Gastrocnemius medialis (tissue), 4 donors: ENCODE data around the gene EPSTI1. TPM values are rescaled to one million over a fixed set of nuclear protein-coding genes. Genes with fewer than 3 reads are reported as not detected.

Source experiments
- ATAC-seq, 2 donors: fragments of 150-250 bp; one replicate each; pipeline ENCODE4 v1.9.1; 2016
- DNase-seq, 2 donors: peaks; one replicate each; pipeline ENCODE4 v3.0.0-alpha.2; 2019
- H3K27ac ChIP-seq, 4 donors: fragments of 200-600 bp; sonication (generic); 1 replicate in 1 of 4; 2 replicates in 3 of 4; pipeline ENCODE4 v1.5.1; 2016 to 2018; ENCODE audit warnings: mild to moderate bottlenecking in 2 of 4, moderate library complexity in 1 of 4
- H3K27me3 ChIP-seq, 3 donors: fragments of 200-600 bp; sonication (generic) in 2 of 3; 1 replicate in 1 of 3; 2 replicates in 2 of 3; pipeline versions ENCODE4 v1.5.1 to v1.6.0; 2016 to 2019; ENCODE audit warnings: mild to moderate bottlenecking in 1 of 3, moderate library complexity in 1 of 3
- H3K36me3 ChIP-seq, 2 donors: fragments of 200-600 bp; sonication (generic) in 1 of 2; one replicate each; pipeline ENCODE4 v1.5.1; 2017 to 2018
- H3K4me1 ChIP-seq, 2 donors: fragments of 200-600 bp; sonication (generic) in 1 of 2; one replicate each; pipeline ENCODE4 v1.5.1; 2016 to 2017; ENCODE audit warnings: mild to moderate bottlenecking in 2 of 2
- H3K4me3 ChIP-seq, 4 donors: fragments of 200-600 bp; sonication (generic) in 3 of 4; 1 replicate in 1 of 4; 2 replicates in 3 of 4; pipeline ENCODE4 v1.5.1; 2016 to 2019; ENCODE audit warnings: mild to moderate bottlenecking in 2 of 4
- H3K9me3 ChIP-seq, 3 donors: fragments of 200-600 bp; sonication (generic) in 2 of 3; 1 replicate in 1 of 3; 2 replicates in 2 of 3; pipeline ENCODE4 v1.5.1; 2016 to 2019
- CTCF ChIP-seq, 5 experiments: fragments of 450-650 bp in 3 of 5; fragments of 200-600 bp in 2 of 5; sonication (generic) in 2 of 5; IDR thresholded peaks in 4 of 5; conservative IDR thresholded peaks in 1 of 5; 1 replicate in 4 of 5; 2 replicates in 1 of 5; pipeline ENCODE4 v1.5.1; 2016 to 2019; ENCODE audit warnings: antibody characterized with exemption in 5 of 5, mild to moderate bottlenecking in 3 of 5, moderate library complexity in 3 of 5
- POLR2A ChIP-seq, 2 donors: fragments of 450-650 bp; IDR thresholded peaks; one replicate each; pipeline ENCODE4 v1.6.1; 2017; ENCODE audit warnings: antibody characterized with exemption in 2 of 2, mild to moderate bottlenecking in 2 of 2, moderate library complexity in 2 of 2
- in situ Hi-C, 4 donors: fragments of 200-750 bp; cut with MboI; loops; one replicate each; pipeline versions ENCODE4 v1.15.0 to v1.8.0; 2017; ENCODE audit warnings: low sequenced_read_pairs in 4 of 4
- intact Hi-C: fragments of 100-400 bp; cut with DNase I; formaldehyde crosslinking; loops from one replicate; pipeline ENCODE4 v1.15.1; 2023; ENCODE audit warnings: low total_unique reads
- total RNA-seq, 4 donors: library from RNA; depleted of rRNA; stranded (reverse); fragments of >200 nt; gene quantifications; one replicate each; pipeline versions ENCODE4 v1.1.0 to v1.2.3, GENCODE V29; 2016

Gene EPSTI1
- total RNA-seq, 4 donors from 2014 or later: 0.42 to 2.0 (median 0.65) TPM

DNA sequence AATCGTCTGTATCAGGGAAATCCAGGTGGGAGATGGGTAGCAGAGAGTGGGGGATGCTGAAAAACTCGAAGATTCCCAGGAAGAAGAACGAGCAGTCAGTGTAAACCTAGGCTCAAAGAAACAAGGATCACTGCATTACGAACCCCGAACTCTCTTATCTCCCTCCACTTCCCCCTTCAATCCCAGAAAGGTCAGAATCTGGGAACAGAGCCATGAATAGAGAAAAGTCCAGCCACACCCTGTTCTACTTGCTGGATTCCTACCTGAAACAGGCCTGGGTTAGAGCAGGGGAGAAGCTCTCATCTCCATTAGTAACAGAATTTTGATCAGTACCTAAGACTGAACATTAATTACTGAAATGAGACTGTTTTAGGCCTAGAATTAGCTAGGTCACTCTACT, 24.4 kb downstream of the EPSTI1 start:
- no peaks in the 10 kb centered on the region for H3K27me3 ChIP-seq
- H3K36me3 ChIP-seq: no peaks in the 10 kb centered on the region
- no peaks in the 10 kb centered on the region for H3K4me1 ChIP-seq
- TF ChIP-seq POLR2A (IDR thresholded peaks at IDR 0.05) (no peak), CTCF (IDR thresholded peaks at IDR 0.05 in 4 of 5, conservative IDR thresholded peaks at IDR 0.05 in 1 of 5) (no peak)
- H3K9me3 ChIP-seq: no peaks in the 10 kb centered on the region
- ATAC-seq (no peak), DNase-seq (no peak)
- intact Hi-C loops (loop anchor here (2.0 kb wide), 1 partner anchor 837 kb away; no protein-coding TSS in a partner anchor), in situ Hi-C loops (loop anchor here in 2 of 4 donors (25.0 kb wide), 1 partner anchor 845 kb away; no protein-coding TSS in a partner anchor)
- no peak overlapping the region for H3K4me3 ChIP-seq
- H3K27ac ChIP-seq: no peak overlapping the region

GRCh38 chr13:42965281-42965680, 26.8 kb downstream of the EPSTI1 start:
- H3K36me3 ChIP-seq: no peaks in the 10 kb centered on the region
- no peak for DNase-seq
- intact Hi-C loops (no loop called here), in situ Hi-C loops (loop anchor here in 2 of 4 donors (25.0 kb wide), 1 partner anchor 847 kb away; no protein-coding TSS in a partner anchor)
- H3K4me3 ChIP-seq: no peak overlapping the region
- TF ChIP-seq POLR2A (IDR thresholded peaks at IDR 0.05) (no peak), CTCF (IDR thresholded peaks at IDR 0.05 in 4 of 5, conservative IDR thresholded peaks at IDR 0.05 in 1 of 5) (no peak)
- H3K4me1 ChIP-seq: no peaks in the 10 kb centered on the region
- H3K27ac ChIP-seq: no peak overlapping the region
- ATAC-seq: no peak
- H3K27me3 ChIP-seq: no peaks in the 10 kb centered on the region
- H3K9me3 ChIP-seq: no peaks in the 10 kb centered on the region

DNA sequence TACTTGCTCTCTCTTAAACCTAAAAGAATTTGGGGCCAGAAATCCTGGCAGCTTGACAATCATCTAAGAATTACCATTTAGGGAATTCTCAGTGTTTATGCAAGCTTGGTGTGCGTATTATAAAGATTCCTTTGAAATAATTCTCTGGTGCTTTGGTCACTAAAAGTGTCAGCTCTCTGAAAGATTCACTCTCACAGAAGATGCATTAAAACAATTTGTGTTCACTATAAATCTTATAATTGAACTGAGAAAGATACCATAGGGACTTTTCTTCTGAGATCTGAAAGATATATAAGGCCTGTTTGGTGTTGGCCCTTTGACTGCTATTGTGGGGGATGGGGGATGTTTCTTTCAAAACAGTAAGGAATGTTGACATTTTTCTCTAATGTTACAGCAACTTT, 27.3 kb downstream of the EPSTI1 start:
- H3K36me3 ChIP-seq: no peaks in the 10 kb centered on the region
- no peak overlapping the region for H3K27ac ChIP-seq
- intact Hi-C loops: no loop called here
- H3K27me3 ChIP-seq: no peaks in the 10 kb centered on the region
- no peaks in the 10 kb centered on the region for H3K4me1 ChIP-seq
- no peaks in the 10 kb centered on the region for H3K9me3 ChIP-seq
- ATAC-seq (no peak), DNase-seq (no peak)
- in situ Hi-C loops: loop anchor here in 2 of 4 donors (25.0 kb wide), 1 partner anchor 848 kb away; no protein-coding TSS in a partner anchor
- TF ChIP-seq POLR2A (IDR thresholded peaks at IDR 0.05) (no peak), CTCF (IDR thresholded peaks at IDR 0.05 in 4 of 5, conservative IDR thresholded peaks at IDR 0.05 in 1 of 5) (no peak)
- no peak overlapping the region for H3K4me3 ChIP-seq

- DNase-seq (no peak), ATAC-seq (no peak)
- no peaks in the 10 kb centered on the region for H3K9me3 ChIP-seq
- in situ Hi-C loops (loop anchor here in 2 of 4 donors (25.0 kb wide), 1 partner anchor 853 kb away; no protein-coding TSS in a partner anchor), intact Hi-C loops (no loop called here)
- H3K27ac ChIP-seq: no peak overlapping the region
- no peaks in the 10 kb centered on the region for H3K36me3 ChIP-seq
- TF ChIP-seq POLR2A (IDR thresholded peaks at IDR 0.05) (no peak), CTCF (IDR thresholded peaks at IDR 0.05 in 4 of 5, conservative IDR thresholded peaks at IDR 0.05 in 1 of 5) (no peak)
- no peak overlapping the region for H3K4me3 ChIP-seq
- no peaks in the 10 kb centered on the region for H3K4me1 ChIP-seq
- H3K27me3 ChIP-seq: no peaks in the 10 kb centered on the region
Observed at GRCh38 chr13:42959615-42960014, 32.4 kb downstream of the EPSTI1 start.

GRCh38 chr13:42957881-42958280, 34.2 kb downstream of the EPSTI1 start:
- H3K4me3 ChIP-seq: no peak overlapping the region
- H3K27ac ChIP-seq: no peak overlapping the region
- ATAC-seq (no peak), DNase-seq (no peak)
- no peaks in the 10 kb centered on the region for H3K36me3 ChIP-seq
- intact Hi-C loops: no loop called here
- no peak for TF ChIP-seq POLR2A (IDR thresholded peaks at IDR 0.05)
- no peak for TF ChIP-seq CTCF (IDR thresholded peaks at IDR 0.05 in 4 of 5, conservative IDR thresholded peaks at IDR 0.05 in 1 of 5)
- in situ Hi-C loops: loop anchor here in 2 of 4 donors (25.0 kb wide), 1 partner anchor 854 kb away; no protein-coding TSS in a partner anchor
- H3K4me1 ChIP-seq: no peaks in the 10 kb centered on the region
- H3K27me3 ChIP-seq: no peaks in the 10 kb centered on the region
- H3K9me3 ChIP-seq: no peaks in the 10 kb centered on the region
